HepG2 (cell line): ENCODE results near the gene SPATA25. TPM values are rescaled to one million over a fixed set of nuclear protein-coding genes. Genes with fewer than 3 reads are reported as not detected.

Source experiments
- CEBPB ChIP-seq: IDR thresholded peaks from 2 replicates; pipeline ENCODE4 v1.6.1; 2011; ENCODE audit warnings: low read depth, low read length, improper control_type of control experiment, borderline replicate concordance
- CEBPG ChIP-seq: IDR thresholded peaks from 2 replicates; pipeline ENCODE4 v1.6.1; 2016
- ETV5 ChIP-seq: IDR thresholded peaks from 2 replicates; pipeline ENCODE4 v1.6.1; 2018; ENCODE audit warnings: missing biosample characterization, missing genetic modification reagents, inconsistent platforms, borderline replicate concordance
- FOXA1 ChIP-seq, 2 experiments: fragments of 450-650 bp in 1 of 2; sonication (generic) in 1 of 2; formaldehyde crosslinking in 1 of 2; IDR thresholded peaks; 2 replicates each; pipeline versions ENCODE4 v1.4.0 to v1.6.1; 2016 to 2020; ENCODE audit warnings: missing genetic modification reagents in 1 of 2
- FOXM1 ChIP-seq: sonication (generic); formaldehyde crosslinking; IDR thresholded peaks from 2 replicates; pipeline ENCODE4 v1.5.0; 2020; ENCODE audit warnings: missing genetic modification reagents
- MAFG ChIP-seq: sonication (generic); formaldehyde crosslinking; IDR thresholded peaks from 2 replicates; pipeline ENCODE4 v1.5.1; 2020; ENCODE audit warnings: mild to moderate bottlenecking, missing genetic modification reagents
- ONECUT2 ChIP-seq: sonication (generic); formaldehyde crosslinking; IDR thresholded peaks from 2 replicates; pipeline ENCODE4 v1.4.0; 2020; ENCODE audit warnings: missing genetic modification reagents
- PRMT3 ChIP-seq: sonication (generic); formaldehyde crosslinking; IDR thresholded peaks from 2 replicates; pipeline ENCODE4 v1.8.1; 2022; ENCODE audit warnings: low read depth, mild to moderate bottlenecking, moderate library complexity, missing genetic modification reagents, borderline replicate concordance
- RAD51 ChIP-seq: fragments of 450-650 bp; IDR thresholded peaks from 2 replicates; pipeline ENCODE4 v1.6.1; 2016; ENCODE audit warnings: borderline replicate concordance
- RFX1 ChIP-seq: fragments of 450-650 bp; IDR thresholded peaks from 2 replicates; pipeline ENCODE4 v1.6.1; 2017
- TBX2 ChIP-seq: sonication (generic); formaldehyde crosslinking; IDR thresholded peaks from 2 replicates; pipeline ENCODE4 v1.5.0; 2020; ENCODE audit warnings: missing genetic modification reagents, mild to moderate bottlenecking, borderline replicate concordance
- XBP1 ChIP-seq: sonication (generic); formaldehyde crosslinking; IDR thresholded peaks from 2 replicates; pipeline ENCODE4 v1.5.0; 2020; ENCODE audit warnings: missing genetic modification reagents
- ZNF12 ChIP-seq: sonication (generic); formaldehyde crosslinking; IDR thresholded peaks from 2 replicates; pipeline ENCODE4 v1.5.0; 2020; ENCODE audit warnings: missing genetic modification reagents
- ZNF274 ChIP-seq: sonication (generic); formaldehyde crosslinking; IDR thresholded peaks from 2 replicates; pipeline ENCODE4 v1.5.1; 2020; ENCODE audit warnings: mild to moderate bottlenecking, missing genetic modification reagents
- ZNF343 ChIP-seq: sonication (generic); formaldehyde crosslinking; IDR thresholded peaks from 2 replicates; pipeline ENCODE4 v1.4.0; 2020; ENCODE audit warnings: mild to moderate bottlenecking, missing genetic modification reagents
- ZNF564 ChIP-seq: sonication (generic); formaldehyde crosslinking; IDR thresholded peaks from 2 replicates; pipeline ENCODE4 v1.8.1; 2023; ENCODE audit warnings: mild to moderate bottlenecking, missing genetic modification reagents
- ZNF567 ChIP-seq: sonication (generic); formaldehyde crosslinking; IDR thresholded peaks from 2 replicates; pipeline ENCODE4 v1.8.1; 2023; ENCODE audit warnings: mild to moderate bottlenecking, missing genetic modification reagents, borderline replicate concordance
- ZNF629 ChIP-seq: sonication (generic); formaldehyde crosslinking; conservative IDR thresholded peaks from 2 replicates; pipeline ENCODE4 v1.5.0; 2020; ENCODE audit warnings: missing genetic modification reagents
- ZNF879 ChIP-seq: sonication (generic); formaldehyde crosslinking; IDR thresholded peaks from 2 replicates; pipeline ENCODE4 v1.8.1; 2023; ENCODE audit warnings: missing genetic modification reagents
- ZSCAN21 ChIP-seq: sonication (generic); formaldehyde crosslinking; IDR thresholded peaks from 2 replicates; pipeline ENCODE4 v1.8.0; 2022; ENCODE audit warnings: mild to moderate bottlenecking, missing genetic modification reagents, moderate library complexity, borderline replicate concordance
- polyA plus RNA-seq, 8 experiments: library from polyadenylated mRNA; depleted of rRNA in 3 of 8; stranded (reverse) in 7 of 8; unstranded in 1 of 8; fragments of >200 nt; fragmentation: Illumina TruSeq in 4 of 8; extraction: Trizol in 4 of 8; gene quantifications; 2 replicates each; pipeline versions ENCODE4 v1.2.1 to v1.2.3, GENCODE V29; 2011 to 2016; ENCODE audit warnings: low read depth in 4 of 8, missing spikeins in 1 of 8, mixed read lengths in 1 of 8; ENCODE audit not compliant: insufficient read depth in 1 of 8
- total RNA-seq, 5 experiments: library from RNA; depleted of rRNA; stranded (reverse); fragments of >200 nt; fragmentation: Illumina TruSeq; extraction: Trizol; gene quantifications; 2 replicates each; pipeline ENCODE4 v1.2.3, GENCODE V29; 2016; ENCODE audit warnings: low read depth in 1 of 5
- TF ChIP-seq, protein P1 (sequence below): sonication (generic); formaldehyde crosslinking; IDR thresholded peaks from 2 replicates; pipeline ENCODE4 v1.5.0; 2020; ENCODE audit warnings: missing genetic modification reagents
- TF ChIP-seq, protein P2 (sequence below): sonication (generic); formaldehyde crosslinking; IDR thresholded peaks from 2 replicates; pipeline ENCODE4 v1.8.0; 2023; ENCODE audit warnings: mild to moderate bottlenecking, missing genetic modification reagents
- TF ChIP-seq, protein P3 (sequence below): sonication (generic); formaldehyde crosslinking; IDR thresholded peaks from 2 replicates; pipeline ENCODE4 v1.5.0; 2020; ENCODE audit warnings: missing genetic modification reagents, mild to moderate bottlenecking, borderline replicate concordance
- TF ChIP-seq, protein P4 (sequence below): sonication (generic); formaldehyde crosslinking; conservative IDR thresholded peaks from 2 replicates; pipeline ENCODE4 v1.8.0; 2022; ENCODE audit warnings: missing genetic modification reagents

SPATA25 gene
- total and polyA plus RNA-seq, 2 of the 13 experiments (the other 11 are each of a cell fraction or from before 2014, with no cell fraction given): 4.8 to 7.6 TPM

DNA sequence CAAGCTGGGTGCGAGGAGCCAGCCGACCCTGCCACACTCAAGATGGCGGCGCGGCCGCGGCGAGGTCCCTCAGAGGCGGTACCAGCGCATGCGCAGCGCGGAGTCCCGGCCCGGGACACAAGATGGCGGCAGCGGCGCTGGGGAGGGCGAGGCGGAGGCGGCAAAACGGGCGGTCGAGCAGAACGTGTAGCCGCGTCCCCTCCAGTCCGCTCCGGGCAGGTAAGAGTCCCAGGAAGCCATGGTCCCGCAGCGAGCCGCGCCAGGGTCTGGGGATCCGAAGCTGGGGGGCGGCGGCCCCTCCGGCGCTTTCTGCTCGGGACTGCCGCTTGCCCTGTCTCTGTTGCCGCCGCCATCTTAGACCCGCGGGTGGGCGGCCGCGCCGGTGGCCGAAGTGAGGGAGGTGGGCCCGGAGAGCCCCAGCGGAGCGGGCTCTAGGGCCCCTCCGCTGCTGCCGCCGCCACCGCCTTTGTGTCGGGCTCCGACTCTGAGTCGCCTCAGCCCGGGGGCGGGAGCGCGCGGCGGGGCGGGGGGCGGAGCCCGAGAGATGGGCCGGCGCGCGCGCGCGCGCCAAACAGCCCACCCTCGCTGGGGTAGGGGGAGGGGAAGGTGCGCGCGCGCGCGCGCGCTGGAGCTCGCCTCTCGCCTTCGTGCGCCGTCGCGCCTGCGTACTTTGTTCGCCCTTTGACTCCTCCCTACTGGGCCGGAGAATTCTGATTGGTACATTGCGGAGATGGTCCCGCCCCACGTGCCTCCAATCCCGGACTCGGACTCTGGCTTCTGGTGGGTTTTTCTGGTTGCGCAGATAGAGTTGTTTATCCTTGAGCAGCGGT, 47.4 kb upstream of the SPATA25 start, which contains the start of gene PCIF1 (continued):
- TF ChIP-seq PRMT3 (CRISPR knock-in tag): peak; percentile 24; the same call in 1 of the 2 replicates
- no peak for TF ChIP-seq FOXA1 (IDR thresholded peaks at IDR 0.05)
- TF ChIP-seq FOXA1 (CRISPR knock-in tag; IDR thresholded peaks at IDR 0.05): peak; percentile 51; the same call in 1 of the 2 replicates
- peak; percentile 96 for TF ChIP-seq ZNF879 (CRISPR knock-in tag)
- peak; percentile 49; the same call in 1 of the 2 replicates for TF ChIP-seq RAD51
- TF ChIP-seq MAFG: no peak
- TF ChIP-seq, protein P1, sequence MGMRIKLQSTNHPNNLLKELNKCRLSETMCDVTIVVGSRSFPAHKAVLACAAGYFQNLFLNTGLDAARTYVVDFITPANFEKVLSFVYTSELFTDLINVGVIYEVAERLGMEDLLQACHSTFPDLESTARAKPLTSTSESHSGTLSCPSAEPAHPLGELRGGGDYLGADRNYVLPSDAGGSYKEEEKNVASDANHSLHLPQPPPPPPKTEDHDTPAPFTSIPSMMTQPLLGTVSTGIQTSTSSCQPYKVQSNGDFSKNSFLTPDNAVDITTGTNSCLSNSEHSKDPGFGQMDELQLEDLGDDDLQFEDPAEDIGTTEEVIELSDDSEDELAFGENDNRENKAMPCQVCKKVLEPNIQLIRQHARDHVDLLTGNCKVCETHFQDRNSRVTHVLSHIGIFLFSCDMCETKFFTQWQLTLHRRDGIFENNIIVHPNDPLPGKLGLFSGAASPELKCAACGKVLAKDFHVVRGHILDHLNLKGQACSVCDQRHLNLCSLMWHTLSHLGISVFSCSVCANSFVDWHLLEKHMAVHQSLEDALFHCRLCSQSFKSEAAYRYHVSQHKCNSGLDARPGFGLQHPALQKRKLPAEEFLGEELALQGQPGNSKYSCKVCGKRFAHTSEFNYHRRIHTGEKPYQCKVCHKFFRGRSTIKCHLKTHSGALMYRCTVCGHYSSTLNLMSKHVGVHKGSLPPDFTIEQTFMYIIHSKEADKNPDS (CRISPR knock-in tag): no peak; the same call in 1 of the 2 replicates
- TF ChIP-seq ZNF274 (CRISPR knock-in tag): peak; percentile 97; the same call in 1 of the 2 replicates
- peak; percentile 48; the same call in 1 of the 2 replicates for TF ChIP-seq ETV5
- TF ChIP-seq CEBPB: peak; percentile 33; the same call in 1 of the 2 replicates
- peak; percentile 64; the same call in 1 of the 2 replicates for TF ChIP-seq ZNF564 (CRISPR knock-in tag)
- no peak for TF ChIP-seq XBP1
- TF ChIP-seq ZNF567: peak; percentile 97
- TF ChIP-seq ZNF629 (CRISPR knock-in tag): peak; percentile 8; the same call in 1 of the 2 replicates
- peak; percentile 84 for TF ChIP-seq TBX2 (CRISPR knock-in tag)
- no peak; the same call in 1 of the 2 replicates for TF ChIP-seq ZNF12 (CRISPR knock-in tag)
- TF ChIP-seq, protein P2, sequence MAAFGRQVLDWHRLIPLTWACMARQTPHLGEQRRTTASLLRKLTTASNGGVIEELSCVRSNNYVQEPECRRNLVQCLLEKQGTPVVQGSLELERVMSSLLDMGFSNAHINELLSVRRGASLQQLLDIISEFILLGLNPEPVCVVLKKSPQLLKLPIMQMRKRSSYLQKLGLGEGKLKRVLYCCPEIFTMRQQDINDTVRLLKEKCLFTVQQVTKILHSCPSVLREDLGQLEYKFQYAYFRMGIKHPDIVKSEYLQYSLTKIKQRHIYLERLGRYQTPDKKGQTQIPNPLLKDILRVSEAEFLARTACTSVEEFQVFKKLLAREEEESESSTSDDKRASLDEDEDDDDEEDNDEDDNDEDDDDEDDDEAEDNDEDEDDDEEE: peak; percentile 99
- TF ChIP-seq RFX1: peak; percentile 46; the same call in 1 of the 2 replicates
- TF ChIP-seq, protein P3, sequence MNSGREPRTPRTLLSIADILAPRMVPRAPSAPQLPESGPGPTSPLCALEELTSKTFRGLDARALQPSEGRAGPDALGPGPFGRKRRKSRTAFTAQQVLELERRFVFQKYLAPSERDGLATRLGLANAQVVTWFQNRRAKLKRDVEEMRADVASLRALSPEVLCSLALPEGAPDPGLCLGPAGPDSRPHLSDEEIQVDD: peak; percentile 95
- TF ChIP-seq ONECUT2 (CRISPR knock-in tag): peak; percentile 30; the same call in 1 of the 2 replicates
- TF ChIP-seq ZNF343 (CRISPR knock-in tag): no peak
- TF ChIP-seq FOXM1 (CRISPR knock-in tag): 0 out of 2 replicates have a peak, but pooled peaks have one; percentile 59
- TF ChIP-seq, protein P4, sequence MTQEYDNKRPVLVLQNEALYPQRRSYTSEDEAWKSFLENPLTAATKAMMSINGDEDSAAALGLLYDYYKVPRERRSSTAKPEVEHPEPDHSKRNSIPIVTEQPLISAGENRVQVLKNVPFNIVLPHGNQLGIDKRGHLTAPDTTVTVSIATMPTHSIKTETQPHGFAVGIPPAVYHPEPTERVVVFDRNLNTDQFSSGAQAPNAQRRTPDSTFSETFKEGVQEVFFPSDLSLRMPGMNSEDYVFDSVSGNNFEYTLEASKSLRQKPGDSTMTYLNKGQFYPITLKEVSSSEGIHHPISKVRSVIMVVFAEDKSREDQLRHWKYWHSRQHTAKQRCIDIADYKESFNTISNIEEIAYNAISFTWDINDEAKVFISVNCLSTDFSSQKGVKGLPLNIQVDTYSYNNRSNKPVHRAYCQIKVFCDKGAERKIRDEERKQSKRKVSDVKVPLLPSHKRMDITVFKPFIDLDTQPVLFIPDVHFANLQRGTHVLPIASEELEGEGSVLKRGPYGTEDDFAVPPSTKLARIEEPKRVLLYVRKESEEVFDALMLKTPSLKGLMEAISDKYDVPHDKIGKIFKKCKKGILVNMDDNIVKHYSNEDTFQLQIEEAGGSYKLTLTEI (CRISPR knock-in tag): no peak
- peak; percentile 46; the same call in 1 of the 2 replicates for TF ChIP-seq CEBPG (CRISPR knock-in tag)
- 0 out of 2 replicates have a peak, but pooled peaks have one; percentile 12 for TF ChIP-seq ZSCAN21
